DMS114 treated with DMSO at 0.1 percent for 48 hours (cell line): ENCODE measurements around the gene SMARCAL1.

ENCODE experiments used
- DNase-seq: peaks from one replicate; lab custom pipeline; 2025; ENCODE audit not compliant: unreplicated experiment; lab: John Stamatoyannopoulos, UW

Gene SMARCAL1

GRCh38 chr2:216526939-216527338 lies 114.7 kb downstream of the SMARCAL1 start:
- DNase-seq, result no peak

- no peak for DNase-seq
Measured at GRCh38 chr2:216527600-216527999, 115.3 kb downstream of the SMARCAL1 start.

- DNase-seq, result no peak
Measured at GRCh38 chr2:216532562-216532961, 120.3 kb downstream of the SMARCAL1 start.
